K562 (cell line): Measurements from ENCODE around the gene ZNF77. TPM values are rescaled to one million over a fixed set of nuclear protein-coding genes. Genes with fewer than 3 reads are reported as not detected.
"Not testable (repeated sequence)": the region's sequence is repeated elsewhere in the genome, so short reads cannot be mapped to it uniquely, and the experiment has no call there.

Experiments used
- ATAC-seq: fragments of 200-7000 bp; cut with Tn5 transposase; 3 replicates; pipeline ENCODE4 v1.9.1; 2020; ENCODE audit warnings: moderate library complexity
- BruUV-seq: library from RNA; stranded (reverse); fragments of 400-500 nt; replicated peaks from 2 replicates; lab custom pipeline; 2021; lab: Mats Ljungman, UMichigan
- CTCF ChIA-PET: fragments of 300-600 bp; formaldehyde crosslinking; extraction: SDS; loops from one replicate; lab custom pipeline; 2021; ENCODE audit warnings: low intra/inter-chr PET ratio; lab: Yijun Ruan, JAX
- POLR2A ChIA-PET: fragments of 300-600, 350-650 bp; sonication (Branson Sonifier 250); formaldehyde crosslinking; extraction: SDS; loops from one replicate; lab custom pipeline; 2021; ENCODE audit warnings: antibody characterized with exemption, inconsistent platforms; lab: Yijun Ruan, JAX
- DNase-seq, 4 experiments: peaks; one replicate each; pipeline versions ENCODE4 v3.0.0 to v3.0.0-alpha.2; 2011 to 2018; ENCODE audit warnings: low spot score in 3 of 4, mixed read lengths in 3 of 4; ENCODE audit errors: extremely low read depth in 1 of 4
- FAIRE-seq: peaks from 2 replicates; lab custom pipeline; 2011; peaks lifted over from hg19 to GRCh38; lab: Jason Lieb, UNC
- H2AFZ ChIP-seq: 2 replicates; pipeline ENCODE4 v1.6.0; 2011; ENCODE audit warnings: low read depth, low read length, control low read depth, inconsistent platforms
- H3K27ac ChIP-seq: fragments of 200-600 bp; 3 replicates; pipeline ENCODE4 v1.8.0; 2011; ENCODE audit warnings: low read depth, mild to moderate bottlenecking, control low read depth, inconsistent platforms, low read length, moderate library complexity, mixed read lengths; ENCODE audit errors: extremely low read depth
- H3K27me3 ChIP-seq, 2 experiments: fragments of 300-600 bp in 1 of 2; 2 replicates in 1 of 2; 3 replicates in 1 of 2; pipeline versions ENCODE4 v1.6.0 to v1.8.0; 2011; ENCODE audit warnings: inconsistent platforms in 2 of 2, low read length in 2 of 2, mild to moderate bottlenecking in 1 of 2, mixed read lengths in 1 of 2, moderate library complexity in 1 of 2; ENCODE audit not compliant: control insufficient read depth in 2 of 2, insufficient read depth in 2 of 2
- H3K36me3 ChIP-seq: fragments of 300-600 bp; 3 replicates; pipeline ENCODE4 v1.8.0; 2011; ENCODE audit warnings: mild to moderate bottlenecking, low read length, inconsistent platforms; ENCODE audit not compliant: control insufficient read depth, insufficient read depth
- H3K4me1 ChIP-seq, 2 experiments: fragments of 200-600 bp in 1 of 2; replicated peaks in 1 of 2; 2 replicates in 1 of 2; 3 replicates in 1 of 2; pipeline versions ENCODE4 v1.5.1 to v1.8.0; 2011; ENCODE audit warnings: inconsistent platforms in 2 of 2, low read length in 2 of 2, mild to moderate bottlenecking in 1 of 2, mixed read lengths in 1 of 2, moderate library complexity in 1 of 2; ENCODE audit not compliant: control insufficient read depth in 2 of 2, insufficient read depth in 2 of 2
- H3K4me2 ChIP-seq: 2 replicates; pipeline ENCODE4 v1.6.1; 2011; ENCODE audit warnings: low read length, control low read depth, inconsistent platforms, mixed read lengths; ENCODE audit not compliant: insufficient read depth
- H3K4me3 ChIP-seq: fragments of 200-600 bp; sonication (generic), shearing (Covaris generic); 2 replicates; pipeline ENCODE4 v1.5.1; 2016; ENCODE audit warnings: control low read depth, inconsistent platforms
- H3K79me2 ChIP-seq: fragments of 200-600 bp; 3 replicates; pipeline ENCODE4 v1.8.0; 2011; ENCODE audit warnings: low read length, inconsistent platforms; ENCODE audit not compliant: control insufficient read depth, insufficient read depth
- H3K9ac ChIP-seq, 2 experiments: 2 replicates each; pipeline versions ENCODE4 v1.6.0 to v1.6.1; 2011; ENCODE audit warnings: low read depth in 2 of 2, low read length in 2 of 2, control low read depth in 1 of 2, inconsistent platforms in 1 of 2, mild to moderate bottlenecking in 1 of 2, mixed read lengths in 1 of 2; ENCODE audit not compliant: insufficient read depth in 1 of 2
- H3K9me1 ChIP-seq: one replicate; pipeline ENCODE4 v1.6.0; 2011; ENCODE audit warnings: inconsistent platforms, mild to moderate bottlenecking, low read length, moderate library complexity; ENCODE audit not compliant: control insufficient read depth, insufficient read depth
- H3K9me3 ChIP-seq: replicated peaks from 2 replicates; pipeline ENCODE4 v1.5.1; 2011; ENCODE audit warnings: low read depth, low read length, inconsistent platforms; ENCODE audit not compliant: control insufficient read depth, insufficient read depth
- H4K20me1 ChIP-seq: replicated peaks from 2 replicates; pipeline ENCODE4 v1.6.1; 2011; ENCODE audit warnings: low read length, inconsistent platforms, mixed read lengths; ENCODE audit not compliant: control insufficient read depth, insufficient read depth
- CBX3 ChIP-seq, 2 experiments: IDR thresholded peaks; 1 replicate in 1 of 2; 2 replicates in 1 of 2; pipeline ENCODE4 v1.6.1; 2012; ENCODE audit warnings: inconsistent platforms in 2 of 2, low read length in 2 of 2, borderline replicate concordance in 1 of 2, control low read depth in 1 of 2
- GTF2A2 ChIP-seq: IDR thresholded peaks from 2 replicates; pipeline ENCODE4 v1.6.1; 2016; ENCODE audit warnings: mild to moderate bottlenecking, missing genetic modification characterization, missing compliant biosample characterization
- KLF10 ChIP-seq: fragments of 250-450 bp; sonication (Bioruptor Pico); IDR thresholded peaks from 2 replicates; pipeline ENCODE4 v1.6.1; 2021; ENCODE audit warnings: matching md5 sums
- PRMT5 ChIP-seq: sonication (generic); formaldehyde crosslinking; IDR thresholded peaks from 2 replicates; pipeline ENCODE4 v1.5.0; 2020; ENCODE audit warnings: missing genetic modification reagents
- PTBP1 ChIP-seq: fragments of 200-400 bp; formaldehyde crosslinking; IDR thresholded peaks from 2 replicates; pipeline ENCODE4 v1.6.1; 2017; ENCODE audit warnings: low read depth, low read length
- SOX6 ChIP-seq: fragments of 450-650 bp; IDR thresholded peaks from 2 replicates; pipeline ENCODE4 v1.6.1; 2014; ENCODE audit warnings: mild to moderate bottlenecking
- TAF1 ChIP-seq: IDR thresholded peaks from 2 replicates; pipeline ENCODE4 v1.6.1; 2011; ENCODE audit warnings: mild to moderate bottlenecking, low read length, moderate library complexity; ENCODE audit not compliant: insufficient read depth, control insufficient read depth, severe bottlenecking; ENCODE audit errors: extremely low read depth
- ZNF280A ChIP-seq: fragments of 450-650 bp; IDR thresholded peaks from 2 replicates; pipeline ENCODE4 v1.6.1; 2018; ENCODE audit warnings: mild to moderate bottlenecking, low read depth; ENCODE audit not compliant: partially characterized antibody
- ZNF445 ChIP-seq: fragments of 250-450 bp; sonication (Bioruptor Pico); IDR thresholded peaks from 2 replicates; pipeline ENCODE4 v1.4.0; 2020; ENCODE audit warnings: low read depth, mild to moderate bottlenecking, moderate library complexity
- WGBS: fragments of 100-300 bp; shearing (Covaris generic); methylation state at CpG from one replicate; pipeline ENCODE4 v1.1.6; 2016; ENCODE audit warnings: low coverage, mixed read lengths; ENCODE audit not compliant: insufficient coverage; ENCODE audit errors: missing lambda C conversion rate; 5-methylcytosine and 5-hydroxymethylcytosine counted together
- in situ Hi-C: fragments of 300-500 bp; cut with MboI; formaldehyde crosslinking; loops from 4 replicates; pipeline ENCODE4 v1.15.0; 2018; ENCODE audit warnings: inconsistent platforms, mixed read lengths
- intact Hi-C: fragments of 100-400 bp; cut with micrococcal nuclease; formaldehyde crosslinking; loops from 2 replicates; pipeline ENCODE4 v1.14.2; 2022
- polyA plus RNA-seq, 8 experiments: library from polyadenylated mRNA; depleted of rRNA in 4 of 8; stranded (reverse) in 5 of 8; unstranded in 3 of 8; fragments of >200 nt; fragmentation: Nextera tagmentation in 2 of 8; fragmentation: Illumina TruSeq in 1 of 8; extraction: Ambion mirVana in 2 of 8; extraction: Trizol in 1 of 8; gene quantifications; 2 replicates each; pipeline versions ENCODE4 v1.2.1 to v1.2.3, GENCODE V29; 2011 to 2014; ENCODE audit warnings: inconsistent platforms in 1 of 8, missing spikeins in 1 of 8
- total RNA-seq, 7 experiments: library from RNA; depleted of rRNA in 6 of 7; stranded (reverse); fragments of >200 nt in 6 of 7; fragmentation: Illumina TruSeq in 2 of 7; extraction: Trizol in 2 of 7; gene quantifications; 2 replicates each; pipeline versions ENCODE4 v1.2.1 to v1.2.3, GENCODE V29; 2011 to 2021; ENCODE audit warnings: low replicate concordance in 1 of 7

Gene ZNF77
- total and polyA plus RNA-seq, 9 of the 15 experiments (the other 6 are each of a cell fraction or from before 2014, with no cell fraction given), result 4.3 to 14.5 (median 7.7) TPM

- Histone ChIP-seq H3K9me3 (peaks cover 42% of the 10 kb centered on the region), H3K36me3 (peaks cover 60% of the 10 kb centered on the region)
- H3K4me3 ChIP-seq, BruUV-seq, intact Hi-C loops, H3K27me3 ChIP-seq, DNase-seq, CTCF ChIA-PET, H2AFZ ChIP-seq, ATAC-seq, H4K20me1 ChIP-seq, H3K9me1 ChIP-seq, FAIRE-seq, H3K9ac ChIP-seq, in situ Hi-C loops, H3K79me2 ChIP-seq, H3K4me2 ChIP-seq, H3K4me1 ChIP-seq, H3K27ac ChIP-seq: not testable (repeated sequence)
- POLR2A ChIA-PET, result interaction anchor here (1.7 kb wide), 1 partner anchor 14 kb away, joined by 6 read pairs; no protein-coding TSS in a partner anchor
- WGBS, result 98% methylated on average over 4 of the region's 4 CpGs
Measured at GRCh38 chr19:2935863-2936262, 8.9 kb downstream of the ZNF77 start.

- BruUV-seq, result no TSS peak
- CTCF ChIA-PET, result no interaction called here
- FAIRE-seq, result no peak
- no peak for TF ChIP-seq PRMT5
- no peak for TF ChIP-seq KLF10 (CRISPR knock-in tag)
- TF ChIP-seq ZNF445 (CRISPR knock-in tag), result peak; percentile 89; the same call in 1 of the 2 replicates
- no peak for TF ChIP-seq TAF1
- peak; percentile 78 for TF ChIP-seq SOX6
- TF ChIP-seq ZNF280A, result peak; percentile 99
- 0 out of 2 replicates have a peak, but pooled peaks have one; percentile 33 for TF ChIP-seq GTF2A2
- TF ChIP-seq CBX3 (IDR thresholded peaks at IDR 0.05; ENCODE audit: borderline replicate concordance in 1 of 2, low read length in 2 of 2), result peak; percentile 89 to 100
- TF ChIP-seq PTBP1, result peak; percentile 88
Measured at GRCh38 chr19:2933490-2933910, 11.3 kb downstream of the ZNF77 start.

More at GRCh38 chr19:2933490-2933910, 11.3 kb downstream of the ZNF77 start:
- no peak for DNase-seq
- WGBS, result 94% methylated on average over 18 of the region's 18 CpGs
- no peaks in the 10 kb centered on the region for H4K20me1 ChIP-seq
- ATAC-seq, result no peak
- no peak overlapping the region for H3K4me3 ChIP-seq
- H3K27ac ChIP-seq, result no peak overlapping the region
- intact Hi-C loops (no loop called here), in situ Hi-C loops (no loop called here)
- no peaks in the 10 kb centered on the region for H3K27me3 ChIP-seq
- no peaks in the 10 kb centered on the region; the same call in 2 of the 3 replicates for H3K79me2 ChIP-seq
- H3K36me3 ChIP-seq, result peaks cover 54% of the 10 kb centered on the region
- no peak overlapping the region for H3K9ac ChIP-seq
- H3K4me2 ChIP-seq, result no peak overlapping the region
- H2AFZ ChIP-seq, result no peak overlapping the region
- peaks cover 40% of the 10 kb centered on the region for H3K9me3 ChIP-seq
- no peaks in the 10 kb centered on the region for H3K9me1 ChIP-seq
- POLR2A ChIA-PET, result interaction anchor here (1.1 kb wide), 1 partner anchor 17 kb away, joined by 3 read pairs; no protein-coding TSS in a partner anchor
- H3K4me1 ChIP-seq, result no peaks in the 10 kb centered on the region
